ENCODE measurements around the gene AGMAT.

Gene AGMAT

DNA sequence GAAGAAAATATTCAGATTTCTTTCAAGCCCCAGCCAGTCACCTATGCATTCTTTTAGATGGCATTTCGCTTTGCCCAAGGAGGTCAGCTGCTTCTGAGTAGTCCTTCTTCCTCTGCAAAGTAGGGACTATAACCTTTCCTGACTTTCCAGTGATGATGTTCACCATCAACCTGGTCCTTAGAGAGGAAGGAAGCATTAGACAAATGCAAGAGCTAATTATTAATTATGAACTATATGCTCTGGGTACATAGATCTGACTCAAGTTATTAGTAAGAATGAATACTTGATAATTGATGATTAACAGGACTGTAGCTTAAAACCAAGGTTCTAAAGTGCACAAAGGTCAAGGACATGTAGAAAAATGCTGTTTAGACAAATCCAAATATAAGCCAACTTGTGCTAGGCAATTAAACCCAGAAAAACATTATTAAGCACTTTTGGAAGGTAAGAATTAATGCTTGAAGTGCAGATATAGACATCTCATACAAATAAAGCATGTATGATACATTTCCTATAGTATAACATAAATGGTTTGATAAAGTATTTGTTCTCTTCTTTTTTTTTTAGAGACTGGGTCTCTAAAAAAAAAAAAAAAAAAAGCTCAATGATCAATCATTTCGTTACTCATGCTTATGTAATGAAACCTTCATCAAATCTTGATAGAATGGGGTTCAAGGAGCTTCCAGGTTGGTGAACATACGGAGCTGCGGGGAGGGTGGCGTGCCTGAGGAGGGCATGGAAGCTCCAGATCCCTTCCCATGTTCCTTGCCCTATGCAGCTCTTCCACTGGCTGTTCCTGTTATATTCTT lies 11.2 kb upstream of the AGMAT start:
- TF ChIP-seq ZNF8 (CRISPR knock-in tag; IDR thresholded peaks at IDR 0.05) (no peak), TOX (CRISPR knock-in tag; IDR thresholded peaks at IDR 0.05; ENCODE audit: borderline replicate concordance) (no peak), RARB (CRISPR knock-in tag; IDR thresholded peaks at IDR 0.05) (no peak), ZFP3 (CRISPR knock-in tag; IDR thresholded peaks at IDR 0.05) (no peak), SNAI2 (CRISPR knock-in tag; IDR thresholded peaks at IDR 0.05) (no peak), OSR1 (CRISPR knock-in tag; IDR thresholded peaks at IDR 0.05) (no peak), ISL1 (CRISPR knock-in tag; IDR thresholded peaks at IDR 0.05) (no peak), GLIS3 (CRISPR knock-in tag; IDR thresholded peaks at IDR 0.05) (no peak)
- TF ChIP-seq, protein P1, sequence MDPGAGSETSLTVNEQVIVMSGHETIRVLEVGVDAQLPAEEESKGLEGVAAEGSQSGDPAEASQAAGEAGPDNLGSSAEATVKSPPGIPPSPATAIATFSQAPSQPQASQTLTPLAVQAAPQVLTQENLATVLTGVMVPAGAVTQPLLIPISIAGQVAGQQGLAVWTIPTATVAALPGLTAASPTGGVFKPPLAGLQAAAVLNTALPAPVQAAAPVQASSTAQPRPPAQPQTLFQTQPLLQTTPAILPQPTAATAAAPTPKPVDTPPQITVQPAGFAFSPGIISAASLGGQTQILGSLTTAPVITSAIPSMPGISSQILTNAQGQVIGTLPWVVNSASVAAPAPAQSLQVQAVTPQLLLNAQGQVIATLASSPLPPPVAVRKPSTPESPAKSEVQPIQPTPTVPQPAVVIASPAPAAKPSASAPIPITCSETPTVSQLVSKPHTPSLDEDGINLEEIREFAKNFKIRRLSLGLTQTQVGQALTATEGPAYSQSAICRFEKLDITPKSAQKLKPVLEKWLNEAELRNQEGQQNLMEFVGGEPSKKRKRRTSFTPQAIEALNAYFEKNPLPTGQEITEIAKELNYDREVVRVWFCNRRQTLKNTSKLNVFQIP (CRISPR knock-in tag; IDR thresholded peaks at IDR 0.05; ENCODE audit: borderline replicate concordance, low read depth): no peak

DNA sequence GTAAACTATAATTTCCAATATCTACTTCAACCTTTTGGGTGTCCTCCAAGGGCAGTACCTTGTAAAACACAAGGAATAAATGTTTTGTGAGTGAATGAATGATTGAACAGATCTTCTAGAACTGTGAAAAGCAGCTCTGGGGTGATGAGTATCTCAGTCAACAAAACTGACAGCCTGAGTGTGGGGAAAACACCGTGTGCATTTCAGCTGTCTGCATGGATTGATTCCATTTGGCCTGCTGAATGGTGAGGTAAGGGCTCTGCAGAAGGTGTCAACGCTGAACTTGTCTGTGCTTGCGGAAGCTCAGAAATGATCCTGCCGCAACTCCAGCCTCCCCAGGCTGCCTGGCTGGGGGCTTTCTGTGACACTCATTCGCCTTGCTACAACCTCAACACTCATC lies 7.4 kb upstream of the AGMAT start:
- no peak for TF ChIP-seq CSDC2 (CRISPR knock-in tag; IDR thresholded peaks at IDR 0.05)
- no peak for TF ChIP-seq ZFP30 (CRISPR knock-in tag; IDR thresholded peaks at IDR 0.05)
- TF ChIP-seq ZNF70 (CRISPR knock-in tag; IDR thresholded peaks at IDR 0.05): no peak
- TF ChIP-seq PPARA (CRISPR knock-in tag; IDR thresholded peaks at IDR 0.05; ENCODE audit: borderline replicate concordance): no peak
- TF ChIP-seq GLIS3 (CRISPR knock-in tag; IDR thresholded peaks at IDR 0.05): no peak
- no peak for TF ChIP-seq OSR1 (CRISPR knock-in tag; IDR thresholded peaks at IDR 0.05)
- TF ChIP-seq RARB (CRISPR knock-in tag; IDR thresholded peaks at IDR 0.05): no peak
- TF ChIP-seq ISL1 (CRISPR knock-in tag; IDR thresholded peaks at IDR 0.05): no peak
- no peak for TF ChIP-seq ZC3H10 (CRISPR knock-in tag; IDR thresholded peaks at IDR 0.05)
- no peak for TF ChIP-seq ARNTL (CRISPR knock-in tag; IDR thresholded peaks at IDR 0.05; ENCODE audit: borderline replicate concordance, low read depth)
- TF ChIP-seq, protein P1 (CRISPR knock-in tag; IDR thresholded peaks at IDR 0.05; ENCODE audit: borderline replicate concordance, low read depth): no peak
- no peak for TF ChIP-seq ZFP3 (CRISPR knock-in tag; IDR thresholded peaks at IDR 0.05)
- no peak for TF ChIP-seq ZNF565 (CRISPR knock-in tag; conservative IDR thresholded peaks at IDR 0.05; ENCODE audit: low read depth)

More for the DNA sequence above, 11.2 kb upstream of the AGMAT start:
- ATAC-seq: no peak

DNA sequence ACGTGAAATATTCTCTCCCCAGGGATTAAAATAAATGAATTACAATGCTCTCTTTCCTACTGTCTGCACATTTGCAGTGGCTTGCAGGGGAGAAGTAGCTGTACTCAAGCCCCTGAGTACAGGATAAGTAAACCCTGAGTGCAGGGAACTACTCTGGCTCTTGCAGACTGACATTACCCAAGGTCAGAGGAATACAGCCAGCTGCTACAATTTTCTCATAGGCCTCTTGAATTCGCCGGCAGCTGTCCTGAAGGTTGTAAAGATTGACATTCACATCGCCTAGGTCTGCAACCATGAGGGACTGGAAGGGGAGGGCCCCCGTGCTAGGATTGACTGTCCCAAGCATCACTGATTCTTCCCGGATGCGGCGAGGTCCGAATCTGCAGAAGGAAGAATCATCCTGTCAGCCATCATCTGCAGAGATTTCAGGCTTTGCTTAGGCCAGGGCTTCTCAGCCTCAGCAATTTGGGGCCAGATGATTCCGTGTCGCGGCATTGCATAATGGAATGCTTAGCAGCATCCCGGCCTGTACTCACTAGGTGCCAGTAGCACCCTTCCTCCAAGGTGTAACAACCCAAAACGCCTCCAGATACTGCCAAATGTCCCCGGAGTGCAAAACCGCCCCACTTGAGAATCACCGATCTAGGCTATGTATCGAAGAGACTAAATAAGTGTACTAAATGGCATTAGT lies 1.7 kb downstream of the AGMAT start:
- ATAC-seq: no peak
- TF ChIP-seq ZC3H10 (CRISPR knock-in tag; IDR thresholded peaks at IDR 0.05) (no peak), OSR1 (CRISPR knock-in tag; IDR thresholded peaks at IDR 0.05) (no peak), ZFP30 (CRISPR knock-in tag; IDR thresholded peaks at IDR 0.05) (no peak)
- TF ChIP-seq, protein P1 (CRISPR knock-in tag; IDR thresholded peaks at IDR 0.05; ENCODE audit: borderline replicate concordance, low read depth): no peak

More for the DNA sequence above, 7.4 kb upstream of the AGMAT start:
- no peak for ATAC-seq

DNA sequence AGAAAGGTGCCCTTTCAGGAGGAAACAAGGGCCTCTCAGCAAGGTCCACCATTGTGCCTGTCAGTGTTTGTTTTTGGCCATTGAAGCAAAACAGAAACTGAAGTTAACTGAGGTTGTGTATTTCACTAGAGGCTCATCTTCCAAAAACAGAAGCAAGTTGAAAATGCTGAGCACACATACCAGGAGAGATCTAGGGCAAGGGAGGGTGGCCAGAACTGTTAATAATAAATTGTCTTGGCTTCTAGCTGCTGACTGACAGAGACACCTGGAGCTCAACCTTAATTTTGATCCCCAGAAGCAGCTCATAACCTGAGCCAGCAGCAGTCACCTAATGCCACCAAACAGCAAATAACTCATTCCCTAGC lies 5.2 kb downstream of the AGMAT start:
- TF ChIP-seq, protein P1 (CRISPR knock-in tag; IDR thresholded peaks at IDR 0.05; ENCODE audit: borderline replicate concordance, low read depth): no peak
- TF ChIP-seq, protein P2, sequence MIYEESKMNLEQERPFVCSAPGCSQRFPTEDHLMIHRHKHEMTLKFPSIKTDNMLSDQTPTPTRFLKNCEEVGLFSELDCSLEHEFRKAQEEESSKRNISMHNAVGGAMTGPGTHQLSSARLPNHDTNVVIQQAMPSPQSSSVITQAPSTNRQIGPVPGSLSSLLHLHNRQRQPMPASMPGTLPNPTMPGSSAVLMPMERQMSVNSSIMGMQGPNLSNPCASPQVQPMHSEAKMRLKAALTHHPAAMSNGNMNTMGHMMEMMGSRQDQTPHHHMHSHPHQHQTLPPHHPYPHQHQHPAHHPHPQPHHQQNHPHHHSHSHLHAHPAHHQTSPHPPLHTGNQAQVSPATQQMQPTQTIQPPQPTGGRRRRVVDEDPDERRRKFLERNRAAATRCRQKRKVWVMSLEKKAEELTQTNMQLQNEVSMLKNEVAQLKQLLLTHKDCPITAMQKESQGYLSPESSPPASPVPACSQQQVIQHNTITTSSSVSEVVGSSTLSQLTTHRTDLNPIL (CRISPR knock-in tag; IDR thresholded peaks at IDR 0.05; ENCODE audit: low read depth): no peak
- TF ChIP-seq GLIS3 (CRISPR knock-in tag; IDR thresholded peaks at IDR 0.05): no peak
- no peak for TF ChIP-seq ZFP30 (CRISPR knock-in tag; IDR thresholded peaks at IDR 0.05)
- TF ChIP-seq SNAI2 (CRISPR knock-in tag; IDR thresholded peaks at IDR 0.05): no peak
- TF ChIP-seq, protein P3, sequence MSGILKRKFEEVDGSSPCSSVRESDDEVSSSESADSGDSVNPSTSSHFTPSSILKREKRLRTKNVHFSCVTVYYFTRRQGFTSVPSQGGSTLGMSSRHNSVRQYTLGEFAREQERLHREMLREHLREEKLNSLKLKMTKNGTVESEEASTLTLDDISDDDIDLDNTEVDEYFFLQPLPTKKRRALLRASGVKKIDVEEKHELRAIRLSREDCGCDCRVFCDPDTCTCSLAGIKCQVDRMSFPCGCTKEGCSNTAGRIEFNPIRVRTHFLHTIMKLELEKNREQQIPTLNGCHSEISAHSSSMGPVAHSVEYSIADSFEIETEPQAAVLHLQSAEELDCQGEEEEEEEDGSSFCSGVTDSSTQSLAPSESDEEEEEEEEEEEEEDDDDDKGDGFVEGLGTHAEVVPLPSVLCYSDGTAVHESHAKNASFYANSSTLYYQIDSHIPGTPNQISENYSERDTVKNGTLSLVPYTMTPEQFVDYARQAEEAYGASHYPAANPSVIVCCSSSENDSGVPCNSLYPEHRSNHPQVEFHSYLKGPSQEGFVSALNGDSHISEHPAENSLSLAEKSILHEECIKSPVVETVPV (CRISPR knock-in tag; IDR thresholded peaks at IDR 0.05): no peak
- TF ChIP-seq OSR1 (CRISPR knock-in tag; IDR thresholded peaks at IDR 0.05): no peak
- no peak for ATAC-seq

Measured in SK-N-SH treated with all-trans-retinoic acid at 6 μM for 48 hours (cell line).